Upper lobe of left lung (tissue), 6 donors: ENCODE data around the gene BMAL1. TPM values are rescaled to one million over a fixed set of nuclear protein-coding genes. Genes with fewer than 3 reads are reported as not detected.
A peak's percentile ranks its signal among the peaks of the same experiment; 100 is the strongest.

ENCODE experiments used
- ATAC-seq, 2 donors: fragments of 200-7000 bp; cut with Tn5 transposase; one replicate each; pipeline ENCODE4 v1.9.1; 2022; ENCODE audit warnings: mild to moderate bottlenecking in 2 of 2, moderate library complexity in 2 of 2; ENCODE audit not compliant: low FRiP score in 2 of 2
- DNase-seq, 2 donors: peaks; one replicate each; pipeline ENCODE4 v3.0.0-alpha.2; 2019 to 2020
- H3K27ac ChIP-seq, 4 donors: fragments of 200-600 bp; sonication (generic); one replicate each; pipeline ENCODE4 v1.5.1; 2016 to 2019
- H3K27me3 ChIP-seq, 4 donors: fragments of 200-600 bp; sonication (generic); one replicate each; pipeline ENCODE4 v1.5.1; 2017 to 2019
- H3K36me3 ChIP-seq, 4 donors: fragments of 200-600 bp; sonication (generic); one replicate each; pipeline ENCODE4 v1.5.1; 2016 to 2019
- H3K4me1 ChIP-seq, 4 donors: fragments of 200-600 bp; sonication (generic); one replicate each; pipeline ENCODE4 v1.5.1; 2018 to 2019
- H3K4me3 ChIP-seq, 4 donors: fragments of 200-600 bp; sonication (generic); one replicate each; pipeline ENCODE4 v1.5.1; 2017 to 2019; ENCODE audit warnings: mild to moderate bottlenecking in 2 of 4, moderate library complexity in 1 of 4
- H3K9me3 ChIP-seq, 4 donors: fragments of 200-600 bp; sonication (generic); one replicate each; pipeline ENCODE4 v1.5.1; 2018 to 2019
- EP300 ChIP-seq, 4 donors: sonication (generic); formaldehyde crosslinking; IDR thresholded peaks; one replicate each; pipeline ENCODE4 v1.5.1; 2017; ENCODE audit warnings: antibody characterized with exemption in 4 of 4, control low read depth in 2 of 4
- POLR2A ChIP-seq, 4 donors: fragments of 450-650 bp; IDR thresholded peaks; one replicate each; pipeline ENCODE4 v1.5.1; 2016 to 2017; ENCODE audit warnings: antibody characterized with exemption in 4 of 4, mild to moderate bottlenecking in 2 of 4
- POLR2AphosphoS5 ChIP-seq, 2 donors: sonication (generic); formaldehyde crosslinking; IDR thresholded peaks; one replicate each; pipeline ENCODE4 v1.5.1; 2017; ENCODE audit warnings: antibody characterized with exemption in 2 of 2
- WGBS, 2 donors: methylation state at CpG; one replicate each; pipeline ENCODE4 v1.1.5; 2017 to 2018; 5-methylcytosine and 5-hydroxymethylcytosine counted together
- total RNA-seq, 6 donors: library from RNA; depleted of rRNA in 4 of 6; stranded (reverse); fragments of >200 nt in 4 of 6; gene quantifications; one replicate each; pipeline versions ENCODE4 v1.1.0 to v1.2.1, GENCODE V29; 2016 to 2021
- TF ChIP-seq, protein P1 (sequence below), 6 experiments: fragments of 450-650 bp in 4 of 6; fragments of 200-600 bp in 2 of 6; sonication (generic) in 2 of 6; IDR thresholded peaks; one replicate each; pipeline ENCODE4 v1.5.1; 2016 to 2019; ENCODE audit warnings: antibody characterized with exemption in 6 of 6
- donor health status: DM: no; HTN: no; CAD: no; lungs with moderate emphysema.
- donor health status: DM: no; HTN: yes; CAD: no; lungs with severe emphysema.

The BMAL1 gene
- total RNA-seq, 6 donors from 2014 or later = 16.1 to 57.6 (median 35.7) TPM

- no peak overlapping the region for H3K4me3 ChIP-seq
- WGBS, 2 donors = 48 to 60% methylated on average over 11 of the region's 11 CpGs
- ATAC-seq (peak; percentile 67 to 69), DNase-seq (no peak)
- no peaks in the 10 kb centered on the region for H3K27me3 ChIP-seq
- peaks cover 0 to 7% (median 0%) of the 10 kb centered on the region in 4 donors for H3K36me3 ChIP-seq
- TF ChIP-seq POLR2A (IDR thresholded peaks at IDR 0.05) (no peak), POLR2AphosphoS5 (IDR thresholded peaks at IDR 0.05) (peak; percentile 24 to 83)
- H3K4me1 ChIP-seq = peaks cover 24 to 47% (median 25%) of the 10 kb centered on the region in 4 donors
- no peaks in the 10 kb centered on the region for H3K9me3 ChIP-seq
- peak overlapping the region in 2 of 4 donors; percentile 50 to 73 for H3K27ac ChIP-seq
These were observed 61.9 kb downstream of the BMAL1 start for GRCh38 chr11:13339195-13340153.

- ATAC-seq = no peak
- no peak overlapping the region for H3K4me3 ChIP-seq
- no peak for DNase-seq
- no peaks in the 10 kb centered on the region for H3K9me3 ChIP-seq
- H3K27me3 ChIP-seq = no peaks in the 10 kb centered on the region
- peaks cover 24 to 45% (median 25%) of the 10 kb centered on the region in 4 donors for H3K4me1 ChIP-seq
- H3K36me3 ChIP-seq = peaks cover 0 to 7% (median 0%) of the 10 kb centered on the region in 4 donors
- TF ChIP-seq, protein P1, sequence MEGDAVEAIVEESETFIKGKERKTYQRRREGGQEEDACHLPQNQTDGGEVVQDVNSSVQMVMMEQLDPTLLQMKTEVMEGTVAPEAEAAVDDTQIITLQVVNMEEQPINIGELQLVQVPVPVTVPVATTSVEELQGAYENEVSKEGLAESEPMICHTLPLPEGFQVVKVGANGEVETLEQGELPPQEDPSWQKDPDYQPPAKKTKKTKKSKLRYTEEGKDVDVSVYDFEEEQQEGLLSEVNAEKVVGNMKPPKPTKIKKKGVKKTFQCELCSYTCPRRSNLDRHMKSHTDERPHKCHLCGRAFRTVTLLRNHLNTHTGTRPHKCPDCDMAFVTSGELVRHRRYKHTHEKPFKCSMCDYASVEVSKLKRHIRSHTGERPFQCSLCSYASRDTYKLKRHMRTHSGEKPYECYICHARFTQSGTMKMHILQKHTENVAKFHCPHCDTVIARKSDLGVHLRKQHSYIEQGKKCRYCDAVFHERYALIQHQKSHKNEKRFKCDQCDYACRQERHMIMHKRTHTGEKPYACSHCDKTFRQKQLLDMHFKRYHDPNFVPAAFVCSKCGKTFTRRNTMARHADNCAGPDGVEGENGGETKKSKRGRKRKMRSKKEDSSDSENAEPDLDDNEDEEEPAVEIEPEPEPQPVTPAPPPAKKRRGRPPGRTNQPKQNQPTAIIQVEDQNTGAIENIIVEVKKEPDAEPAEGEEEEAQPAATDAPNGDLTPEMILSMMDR (IDR thresholded peaks at IDR 0.05) = no peak
- TF ChIP-seq POLR2A (IDR thresholded peaks at IDR 0.05) (no peak), EP300 (IDR thresholded peaks at IDR 0.05) (no peak), POLR2AphosphoS5 (IDR thresholded peaks at IDR 0.05) (no peak)
- 59 to 64% methylated on average over 2 to 5 of the region's 5 CpGs for WGBS, 2 donors
- no peak overlapping the region for H3K27ac ChIP-seq
These were observed 63.4 kb downstream of the BMAL1 start for GRCh38 chr11:13341026-13341425.

DNA sequence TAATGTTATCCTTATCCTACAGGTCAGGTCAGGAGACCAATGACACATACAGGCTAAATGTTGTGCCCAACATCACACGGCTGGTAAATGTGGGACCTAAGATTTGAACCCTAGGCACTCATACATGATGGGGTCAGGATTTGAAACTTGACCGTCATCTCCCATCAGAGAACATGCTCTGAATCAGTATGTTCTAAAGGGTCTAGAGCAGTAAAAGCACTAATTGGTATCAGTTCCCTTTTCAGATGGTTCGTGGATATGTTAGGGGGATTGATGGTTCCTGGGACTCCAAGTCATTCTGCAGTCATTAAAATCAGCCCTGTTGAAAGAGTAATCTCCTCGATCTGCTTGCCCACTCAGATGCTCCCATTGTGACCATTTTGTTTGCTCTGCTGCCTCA is 65.5 kb downstream of the BMAL1 start:
- no peak for ATAC-seq
- Histone ChIP-seq H3K4me1 (peaks cover 24 to 48% (median 26%) of the 10 kb centered on the region in 4 donors), H3K27me3 (no peaks in the 10 kb centered on the region), H3K27ac (no peak overlapping the region), H3K36me3 (peaks cover 0 to 7% (median 0%) of the 10 kb centered on the region in 4 donors), H3K4me3 (no peak overlapping the region), H3K9me3 (no peaks in the 10 kb centered on the region)
- TF ChIP-seq EP300 (IDR thresholded peaks at IDR 0.05) (no peak), POLR2A (IDR thresholded peaks at IDR 0.05) (no peak), POLR2AphosphoS5 (IDR thresholded peaks at IDR 0.05) (no peak)
- TF ChIP-seq, protein P1 (IDR thresholded peaks at IDR 0.05) = no peak
- WGBS, 2 donors = 86 to 88% methylated on average over 4 of the region's 4 CpGs
- no peak for DNase-seq

DNA sequence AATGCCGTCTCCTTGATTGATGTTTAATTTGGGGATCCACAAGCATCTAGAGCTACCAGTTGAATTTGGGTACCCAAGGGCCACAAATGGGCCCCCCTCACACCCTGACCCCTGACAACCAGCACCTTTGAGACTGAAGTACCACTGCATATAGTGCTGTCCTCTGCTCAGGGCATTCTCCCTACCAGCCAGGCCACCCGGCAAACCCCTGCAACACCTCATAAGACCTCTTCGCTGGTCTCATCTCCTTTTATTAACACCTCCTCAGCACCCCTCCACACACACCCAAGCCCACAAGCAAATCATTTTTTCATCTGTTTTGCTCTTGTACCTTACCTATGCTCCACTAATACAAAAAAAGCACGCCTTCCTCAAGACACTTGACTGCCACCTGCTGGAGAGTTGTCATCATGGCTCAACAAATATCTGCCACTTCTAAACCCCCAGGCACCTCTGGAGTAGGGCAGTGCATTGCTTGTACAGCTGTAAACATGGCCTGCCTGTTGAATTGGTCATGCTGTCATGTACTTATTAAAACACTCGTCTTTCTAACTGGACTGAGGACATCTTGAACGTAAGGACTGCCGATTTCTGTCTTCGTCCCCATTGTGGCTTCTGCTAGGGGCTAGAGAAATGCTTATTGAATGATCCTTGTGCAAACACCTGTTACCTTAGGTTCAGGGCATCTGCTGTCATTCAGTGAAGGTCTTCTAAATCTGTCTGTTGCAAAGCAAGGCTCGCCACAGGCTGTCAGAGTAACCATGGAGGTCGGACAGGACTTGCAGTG is 66.5 kb downstream of the BMAL1 start:
- Histone ChIP-seq H3K4me3 (no peak overlapping the region), H3K36me3 (peaks cover 0 to 7% (median 0%) of the 10 kb centered on the region in 4 donors), H3K27me3 (no peaks in the 10 kb centered on the region), H3K9me3 (no peaks in the 10 kb centered on the region), H3K27ac (no peak overlapping the region), H3K4me1 (peaks cover 14 to 48% (median 22%) of the 10 kb centered on the region in 4 donors)
- ATAC-seq (peak; percentile 39 to 76), DNase-seq (peak in 1 of 2 donors; percentile 61)
- TF ChIP-seq EP300 (IDR thresholded peaks at IDR 0.05) = no peak
- no peak for TF ChIP-seq POLR2AphosphoS5 (IDR thresholded peaks at IDR 0.05)
- TF ChIP-seq, protein P1 (IDR thresholded peaks at IDR 0.05) = peak; percentile 67 to 82 (median 74)
- WGBS, 2 donors = 69 to 72% methylated on average over 9 to 10 of the region's 10 CpGs

GRCh38 chr11:13344818-13345217 is 67.2 kb downstream of the BMAL1 start:
- Histone ChIP-seq H3K4me3 (no peak overlapping the region), H3K36me3 (peaks cover 0 to 7% (median under 1%) of the 10 kb centered on the region in 4 donors), H3K27ac (no peak overlapping the region), H3K27me3 (no peaks in the 10 kb centered on the region), H3K9me3 (no peaks in the 10 kb centered on the region), H3K4me1 (peaks cover 8 to 41% (median 15%) of the 10 kb centered on the region in 4 donors)
- ATAC-seq = no peak
- no peak for DNase-seq
- TF ChIP-seq POLR2AphosphoS5 (IDR thresholded peaks at IDR 0.05) = no peak
- TF ChIP-seq, protein P1 (IDR thresholded peaks at IDR 0.05) = no peak
- WGBS, 2 donors = 75 to 77% methylated on average over 1 of the region's 1 CpG
